ENCODE data around the gene COPS7B. TPM values are rescaled to one million over a fixed set of nuclear protein-coding genes. Genes with fewer than 3 reads are reported as not detected.

Gene COPS7B
- total RNA-seq, 1 donor from 2014 or later = 16.7 TPM

Small RNA genes within 50 kb of the gene (small RNA-seq; reads per million reads assigned to genes)
- gene AC073476.4 = not detected

Other genes with a start within 250 kb of the COPS7B start
- not detected for gene TEX44, start 193.6 kb upstream of the COPS7B start, total RNA-seq
- gene PTMA, start 77.9 kb upstream of the COPS7B start, total RNA-seq = 958 TPM
- gene PDE6D, start 5.2 kb upstream of the COPS7B start, total RNA-seq = 28.1 TPM
- gene NPPC, start 140.0 kb downstream of the COPS7B start, total RNA-seq = 0.41 TPM
- 33.0 TPM for gene DIS3L2, start 175.3 kb downstream of the COPS7B start, total RNA-seq